Activated T-helper 1 cell treated with anti-CD3 and anti-CD28 coated beads, Interleukin-12 subunit alpha, Interleukin-12 subunit beta, Interleukin-2, Interleukin-4 antibody, amounts not matched to agents 30 ng/mL and 10 ng/mL and 1 ng/mL, durations not matched to agents 14 hours and 24 hours and 36 hours (primary cell): ENCODE data around the gene UNC5B. TPM values are rescaled to one million over a fixed set of nuclear protein-coding genes. Genes with fewer than 3 reads are reported as not detected.
"Not testable (repeated sequence)": the region's sequence is repeated elsewhere in the genome, so short reads cannot be mapped to it uniquely, and the experiment has no call there.

Experiments
- DNase-seq: peaks from one replicate; pipeline ENCODE4 v3.0.0; 2021; ENCODE audit warnings: low spot score
- H3K27ac Mint-ChIP-seq: one replicate; pipeline ENCODE4 v1.8.0; 2021; ENCODE audit warnings: mild to moderate bottlenecking, mixed read lengths
- H3K27me3 Mint-ChIP-seq: one replicate; pipeline ENCODE4 v1.8.0; 2022; ENCODE audit warnings: mild to moderate bottlenecking, moderate library complexity, mixed read lengths; ENCODE audit not compliant: insufficient read depth
- H3K36me3 Mint-ChIP-seq: one replicate; pipeline ENCODE4 v1.8.0; 2021; ENCODE audit warnings: low read depth, mixed read lengths
- H3K4me1 Mint-ChIP-seq: one replicate; pipeline ENCODE4 v1.8.0; 2021; ENCODE audit warnings: low read depth, mixed read lengths
- H3K4me3 Mint-ChIP-seq: one replicate; pipeline ENCODE4 v1.8.0; 2021; ENCODE audit warnings: mild to moderate bottlenecking, moderate library complexity, mixed read lengths
- H3K9me3 Mint-ChIP-seq: one replicate; pipeline ENCODE4 v1.8.0; 2021; ENCODE audit warnings: mixed read lengths
- intact Hi-C: fragments of 100-400 bp; cut with micrococcal nuclease; formaldehyde crosslinking; loops from one replicate; pipeline ENCODE4 v1.15.1; 2024
- total RNA-seq: library from RNA; stranded (reverse); gene quantifications from 2 replicates; pipeline ENCODE4 v1.2.3, GENCODE V29; 2022

UNC5B gene
- total RNA-seq, 1 donor from 2014 or later, result 0.10 TPM

DNA sequence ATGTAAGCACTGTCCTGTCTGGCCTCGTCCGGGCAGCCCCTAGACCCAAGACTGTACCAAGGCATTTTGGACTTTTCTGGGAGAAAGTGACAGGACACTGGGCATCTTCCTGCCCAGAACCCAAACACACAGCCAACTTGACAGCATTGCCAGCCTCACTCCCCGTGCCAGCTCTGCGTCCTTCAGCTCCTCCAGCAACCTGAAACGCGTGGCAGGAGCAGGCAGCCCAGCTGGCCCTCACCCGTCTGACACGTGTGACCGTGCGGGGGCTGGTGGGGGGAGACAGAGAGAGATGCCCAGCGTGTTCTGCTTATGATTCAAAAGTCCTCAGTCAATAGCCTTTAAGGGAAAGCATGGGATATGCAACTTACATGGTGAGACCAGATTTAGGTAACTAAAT lies 56.4 kb downstream of the UNC5B start:
- no peaks in the 10 kb centered on the region for H3K36me3 Mint-ChIP-seq
- intact Hi-C loops, result no loop called here

DNA sequence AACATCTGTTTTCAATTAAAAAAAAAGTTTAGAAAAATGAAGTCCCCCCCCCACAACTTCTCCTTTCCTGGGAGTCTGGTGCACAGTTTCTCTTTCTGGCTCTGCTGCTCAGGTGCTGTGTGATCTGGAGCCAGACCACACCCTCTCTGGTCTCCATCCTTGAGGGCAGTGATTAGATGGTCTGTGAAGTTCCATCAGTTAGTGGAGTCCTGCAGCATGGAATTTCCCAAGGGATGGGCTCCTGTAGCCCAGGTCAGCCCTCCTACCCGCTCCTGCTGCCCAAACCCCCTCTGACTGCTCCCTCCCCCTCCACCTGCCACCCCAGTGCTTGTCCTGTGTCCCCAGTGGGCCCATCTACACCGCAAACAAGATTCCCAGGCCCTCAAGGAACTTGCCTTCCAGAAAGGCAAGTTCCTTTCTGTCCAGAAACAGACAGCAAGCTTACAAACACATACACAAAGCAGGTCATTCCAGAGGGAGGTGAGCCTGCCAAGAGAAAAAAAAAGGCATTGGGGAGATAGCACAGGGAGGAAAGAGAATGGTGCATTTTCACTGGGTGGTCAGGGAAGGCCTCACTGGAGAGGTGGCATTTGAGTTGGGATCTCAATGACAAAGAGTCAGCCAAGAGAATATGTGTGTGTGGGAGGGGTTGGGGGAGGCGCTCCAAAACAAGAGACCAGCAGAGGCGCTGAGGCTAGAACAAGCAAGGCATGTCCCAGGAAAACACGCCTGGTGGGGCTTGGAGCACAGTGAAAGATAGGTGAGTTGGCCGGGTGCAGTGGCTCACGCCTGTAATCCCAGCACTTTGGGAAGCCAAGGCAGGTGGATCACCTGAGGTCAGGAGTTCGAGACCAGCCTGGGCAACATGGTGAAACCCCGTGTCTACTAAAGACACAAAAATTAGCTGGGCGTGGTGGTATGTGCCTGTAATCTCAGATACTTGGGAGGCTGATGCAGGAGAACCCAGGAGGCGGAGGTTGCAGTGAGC lies 57.2 kb downstream of the UNC5B start:
- Mint-ChIP-seq H3K4me1 (no peaks in the 10 kb centered on the region), H3K27ac (no peak overlapping the region), H3K36me3 (no peaks in the 10 kb centered on the region), H3K4me3 (no peak overlapping the region), H3K9me3 (no peaks in the 10 kb centered on the region), H3K27me3 (peaks cover 5% of the 10 kb centered on the region)
- intact Hi-C loops, result no loop called here
- DNase-seq, result no peak

More for the DNA sequence above, 56.4 kb downstream of the UNC5B start:
- H3K27ac Mint-ChIP-seq, result no peak overlapping the region
- H3K9me3 Mint-ChIP-seq, result no peaks in the 10 kb centered on the region
- no peak overlapping the region for H3K4me3 Mint-ChIP-seq
- DNase-seq, result no peak
- H3K4me1 Mint-ChIP-seq, result no peaks in the 10 kb centered on the region
- peaks cover 5% of the 10 kb centered on the region for H3K27me3 Mint-ChIP-seq

DNA sequence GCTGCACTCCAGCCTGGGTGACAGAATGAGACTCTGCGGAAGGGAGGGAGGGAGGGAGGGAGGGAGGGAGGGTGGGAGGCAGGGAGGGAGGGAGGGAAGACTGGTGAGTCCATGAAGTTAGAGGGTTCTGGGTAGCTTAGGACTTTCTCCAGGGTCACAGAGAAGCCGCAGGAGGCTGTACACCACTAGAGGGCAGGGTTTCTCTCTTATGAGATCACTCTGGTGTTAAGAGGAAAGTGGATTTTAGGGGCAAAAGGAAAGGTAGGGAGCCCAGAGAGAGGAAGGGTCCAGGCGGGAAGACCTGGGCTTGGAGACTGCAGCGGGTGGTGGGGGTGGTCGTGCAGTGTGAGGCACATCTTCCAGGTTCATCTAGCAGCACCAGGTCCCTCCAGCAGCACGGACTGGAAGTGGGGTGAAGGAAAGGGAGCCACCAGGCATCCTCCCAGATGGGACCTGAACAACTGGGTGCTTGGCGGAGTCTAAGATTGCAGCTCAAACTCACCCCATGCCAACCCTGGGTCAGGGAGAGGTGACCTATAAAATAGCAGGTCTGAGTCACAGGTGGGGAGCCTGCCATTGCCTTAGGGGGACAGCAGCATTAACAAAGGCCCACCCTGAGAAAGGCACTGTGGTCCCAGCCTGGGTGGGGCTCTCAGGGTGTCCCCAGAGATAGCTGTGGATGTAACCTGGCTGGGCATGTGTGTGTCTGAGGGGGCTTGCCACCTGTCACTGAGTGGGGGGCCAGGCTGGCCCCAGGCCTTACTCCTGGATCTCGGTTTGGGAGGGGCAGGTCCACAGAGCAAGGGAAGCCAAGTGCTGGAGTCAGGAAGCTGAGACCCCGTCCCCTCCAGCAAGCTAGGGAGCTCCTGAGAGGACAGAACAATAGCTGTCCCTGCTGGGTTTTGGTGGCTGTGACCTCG lies 58.2 kb downstream of the UNC5B start:
- intact Hi-C loops, result no loop called here
- H3K27me3 Mint-ChIP-seq, result peaks cover 5% of the 10 kb centered on the region
- peak; percentile 11 for DNase-seq

DNA sequence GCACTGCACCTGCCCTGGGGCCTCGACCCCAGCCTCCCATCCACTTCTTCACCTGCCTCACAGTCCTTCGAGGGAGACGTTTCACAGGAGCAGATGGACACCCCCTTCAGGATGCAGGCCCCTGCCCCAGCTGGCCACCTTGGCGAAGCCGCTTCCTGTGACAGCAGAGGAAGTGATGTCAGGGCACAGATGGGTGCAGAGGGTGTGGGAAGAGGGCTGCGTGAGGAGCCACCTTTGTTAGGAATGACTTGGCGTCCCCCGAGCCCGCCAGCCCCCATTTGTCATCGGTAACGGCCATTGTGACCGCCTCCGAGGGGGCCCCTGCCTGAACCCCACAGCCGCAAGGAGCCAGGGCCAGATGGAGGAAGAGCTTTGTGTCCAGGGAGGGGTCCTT lies 59.3 kb downstream of the UNC5B start:
- H3K4me3 Mint-ChIP-seq, result no peak overlapping the region
- no peaks in the 10 kb centered on the region for H3K4me1 Mint-ChIP-seq
- peaks cover 5% of the 10 kb centered on the region for H3K27me3 Mint-ChIP-seq
- no peak overlapping the region for H3K27ac Mint-ChIP-seq
- intact Hi-C loops, result no loop called here
- no peaks in the 10 kb centered on the region for H3K9me3 Mint-ChIP-seq
- no peaks in the 10 kb centered on the region for H3K36me3 Mint-ChIP-seq
- no peak for DNase-seq

More for the DNA sequence above, 58.2 kb downstream of the UNC5B start:
- Mint-ChIP-seq H3K9me3 (no peaks in the 10 kb centered on the region), H3K4me3 (no peak overlapping the region), H3K4me1 (no peaks in the 10 kb centered on the region), H3K36me3 (no peaks in the 10 kb centered on the region), H3K27ac (no peak overlapping the region)

DNA sequence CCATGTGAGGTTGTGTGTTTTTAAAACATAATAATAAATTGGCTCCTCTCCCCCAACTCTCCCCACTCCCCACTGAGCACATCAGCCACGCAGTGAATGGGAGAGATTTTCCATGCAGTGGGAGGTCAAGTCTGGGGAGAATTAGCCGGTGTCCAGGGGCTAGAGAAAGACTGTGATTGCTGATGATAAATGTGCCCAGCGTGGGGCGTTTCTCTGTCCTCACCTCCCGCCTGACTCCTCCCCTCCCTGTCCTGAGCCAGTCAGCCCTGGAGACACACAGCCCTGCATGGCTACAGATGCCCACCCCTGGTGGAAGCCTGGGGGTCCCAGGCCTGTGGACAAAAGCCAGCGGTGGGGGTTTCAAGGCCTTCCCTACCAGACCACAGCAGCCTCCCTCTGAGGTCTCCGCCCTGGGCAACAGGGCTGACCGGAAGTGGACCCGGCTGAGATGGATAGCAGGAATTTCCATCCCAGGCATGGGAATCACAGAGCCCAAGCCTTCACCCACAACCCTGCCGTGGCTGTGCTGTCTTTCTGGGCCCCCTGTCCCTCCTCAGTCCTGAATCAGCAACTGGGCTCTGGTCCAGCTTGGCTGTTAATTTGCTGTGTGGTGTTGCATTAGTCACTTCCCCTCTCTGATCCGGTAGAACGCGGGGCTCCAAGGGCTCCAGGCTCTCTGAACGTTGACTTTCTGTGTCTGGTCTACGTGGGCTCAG lies 59.8 kb downstream of the UNC5B start:
- Mint-ChIP-seq H3K9me3 (no peaks in the 10 kb centered on the region), H3K27ac (no peak overlapping the region), H3K27me3 (peaks cover 5% of the 10 kb centered on the region), H3K4me1 (no peaks in the 10 kb centered on the region), H3K36me3 (no peaks in the 10 kb centered on the region), H3K4me3 (no peak overlapping the region)
- intact Hi-C loops, result no loop called here
- DNase-seq, result no peak

DNA sequence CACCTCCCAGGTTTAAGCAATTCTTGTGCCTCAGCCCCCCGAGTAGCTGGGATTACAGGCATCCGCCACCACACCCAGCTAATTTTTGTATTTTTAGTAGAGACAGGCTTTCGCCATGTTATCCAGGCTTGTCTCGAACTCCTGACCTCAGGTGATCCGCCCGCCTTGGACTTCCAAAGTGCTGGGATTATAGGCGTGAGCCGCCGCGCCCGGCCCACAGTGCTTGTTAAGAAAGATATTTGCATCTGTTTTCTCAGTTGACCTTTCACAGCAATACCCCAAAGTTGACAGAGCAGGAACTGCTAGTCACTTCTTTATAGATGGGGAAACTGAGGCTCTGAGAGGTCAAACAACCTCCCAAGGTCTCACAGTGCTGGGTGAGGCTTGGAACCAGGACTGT lies 60.6 kb downstream of the UNC5B start:
- H3K4me1 Mint-ChIP-seq, DNase-seq, H3K27ac Mint-ChIP-seq, H3K27me3 Mint-ChIP-seq, intact Hi-C loops, H3K9me3 Mint-ChIP-seq, H3K4me3 Mint-ChIP-seq, H3K36me3 Mint-ChIP-seq: not testable (repeated sequence)

DNA sequence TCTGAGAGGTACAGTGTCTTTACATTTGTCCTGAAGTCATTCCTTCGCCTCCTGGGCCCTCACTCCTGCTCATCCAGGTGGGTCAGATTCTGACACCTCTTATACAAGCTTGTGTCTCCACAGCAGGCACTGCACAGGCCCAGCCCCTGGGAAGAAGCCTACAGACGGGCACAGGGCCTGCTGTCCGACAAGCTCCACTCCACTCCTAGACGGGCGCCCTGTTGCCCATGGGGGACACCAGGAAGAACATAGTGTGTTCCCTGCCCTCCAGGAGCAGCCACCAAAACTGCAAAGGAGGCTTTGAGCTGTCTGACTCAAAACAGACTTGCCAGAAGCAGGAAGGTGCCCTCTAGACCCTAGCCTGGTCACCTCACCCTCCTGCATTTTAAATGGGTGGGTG lies 61.1 kb downstream of the UNC5B start:
- Mint-ChIP-seq H3K9me3 (no peaks in the 10 kb centered on the region), H3K4me3 (no peak overlapping the region), H3K27me3 (peaks cover 5% of the 10 kb centered on the region), H3K27ac (no peak overlapping the region), H3K4me1 (no peaks in the 10 kb centered on the region), H3K36me3 (no peaks in the 10 kb centered on the region)
- no peak for DNase-seq
- intact Hi-C loops, result no loop called here

DNA sequence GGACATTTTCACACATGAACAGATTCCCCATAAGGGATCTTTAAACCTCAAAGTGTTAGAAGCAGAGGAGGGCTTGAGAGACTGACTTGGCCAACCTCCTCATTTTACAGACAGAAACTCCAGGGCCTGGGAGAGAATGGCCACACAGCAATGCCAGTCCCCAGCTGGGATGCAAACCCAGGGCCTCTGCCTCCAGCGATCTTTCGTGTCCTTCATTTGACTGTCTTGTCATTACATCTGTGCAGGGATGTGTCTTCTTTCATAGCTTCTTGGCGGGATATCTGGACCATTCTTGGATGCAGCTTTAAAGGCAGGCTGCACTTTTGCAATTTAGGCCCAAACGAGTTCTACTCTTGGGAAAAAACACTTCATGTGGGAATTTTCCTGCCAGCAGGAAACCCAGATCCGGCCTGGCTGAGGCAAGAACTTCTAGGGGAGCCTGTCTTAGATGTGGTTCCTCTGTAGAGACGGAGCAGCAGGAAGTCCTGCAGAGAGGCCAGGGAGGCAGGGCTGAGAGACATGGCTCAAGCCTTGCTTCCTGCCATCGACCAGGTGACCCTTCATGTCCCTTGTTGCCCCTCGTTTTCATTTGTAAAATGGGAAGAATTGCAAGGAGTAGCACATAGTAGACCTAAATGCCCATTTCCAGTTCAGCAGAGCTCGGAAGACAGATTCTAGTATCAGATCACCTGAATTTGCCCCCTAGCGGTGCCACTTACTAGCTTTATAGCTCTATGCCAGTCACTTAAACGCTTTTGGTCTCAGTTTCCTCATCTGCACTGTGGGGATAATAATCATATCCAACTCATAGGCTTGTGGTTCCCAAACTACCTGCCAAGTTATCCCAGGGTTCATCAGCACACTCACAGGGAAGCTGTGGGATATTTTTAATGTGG lies 62.8 kb downstream of the UNC5B start:
- intact Hi-C loops, result no loop called here
- no peaks in the 10 kb centered on the region for H3K36me3 Mint-ChIP-seq
- H3K9me3 Mint-ChIP-seq, result no peaks in the 10 kb centered on the region
- no peak for DNase-seq
- no peaks in the 10 kb centered on the region for H3K4me1 Mint-ChIP-seq
- no peak overlapping the region for H3K4me3 Mint-ChIP-seq
- no peak overlapping the region for H3K27ac Mint-ChIP-seq
- H3K27me3 Mint-ChIP-seq, result no peaks in the 10 kb centered on the region

DNA sequence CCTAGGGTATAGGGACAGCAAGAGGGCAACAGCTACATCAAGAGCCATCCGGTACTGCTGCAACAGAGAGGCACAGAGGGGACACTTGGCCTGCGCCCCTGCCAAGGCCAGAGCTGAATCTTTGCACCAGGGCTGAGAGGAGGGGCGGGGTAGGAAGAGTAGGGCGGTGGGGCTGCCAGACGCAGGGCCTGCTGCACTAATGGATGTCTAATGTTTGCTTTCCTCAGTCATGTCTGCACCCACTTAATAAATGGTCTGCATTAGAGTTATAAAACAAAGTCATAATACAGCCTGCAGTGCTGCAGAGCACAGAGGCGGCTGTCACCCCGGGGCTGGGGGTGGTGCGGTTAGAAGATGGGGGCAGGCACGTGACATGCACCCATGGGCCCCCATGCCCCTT lies 64.5 kb downstream of the UNC5B start:
- H3K4me1 Mint-ChIP-seq, result no peaks in the 10 kb centered on the region
- no peaks in the 10 kb centered on the region for H3K36me3 Mint-ChIP-seq
- DNase-seq, result no peak
- H3K4me3 Mint-ChIP-seq, result no peak overlapping the region
- no peak overlapping the region for H3K27ac Mint-ChIP-seq
- intact Hi-C loops, result no loop called here
- no peaks in the 10 kb centered on the region for H3K27me3 Mint-ChIP-seq
- no peaks in the 10 kb centered on the region for H3K9me3 Mint-ChIP-seq

DNA sequence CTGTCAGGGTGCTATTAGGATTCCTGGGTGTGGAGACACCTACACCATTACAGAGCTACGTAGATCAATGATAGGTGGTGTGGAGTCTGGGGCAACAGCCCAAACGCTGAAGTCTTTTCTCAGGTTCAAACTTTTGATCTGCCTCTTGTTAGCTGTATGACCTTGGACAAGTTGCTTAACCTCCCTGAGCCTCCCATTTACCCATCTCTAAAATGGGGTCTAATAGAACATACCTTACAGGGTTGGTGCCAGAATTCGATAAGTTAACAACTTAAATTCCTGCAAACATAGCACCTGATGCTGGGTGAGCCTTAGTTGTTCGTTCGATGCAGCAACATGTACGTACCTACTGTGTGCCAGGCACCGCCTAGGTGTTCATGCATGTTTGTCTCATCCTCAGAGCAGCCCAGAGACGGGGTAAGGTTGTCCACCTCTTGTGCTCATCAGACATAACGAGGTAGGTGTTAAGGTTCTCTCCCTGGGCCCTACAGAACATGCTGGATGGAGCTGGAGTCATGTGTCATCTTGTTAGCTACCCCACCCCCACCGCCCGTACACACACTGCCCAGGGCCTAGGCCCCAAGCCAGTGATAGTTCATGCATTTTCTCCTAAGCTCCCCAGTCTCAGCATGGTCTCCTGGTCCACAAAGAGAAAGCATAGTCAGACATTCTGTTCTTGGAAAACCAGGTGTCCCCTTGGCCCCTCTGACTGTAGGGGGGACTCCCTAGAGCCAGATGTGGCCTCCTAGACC lies 65.7 kb downstream of the UNC5B start:
- Mint-ChIP-seq H3K4me3 (no peak overlapping the region), H3K4me1 (no peaks in the 10 kb centered on the region), H3K9me3 (no peaks in the 10 kb centered on the region), H3K27ac (no peak overlapping the region), H3K27me3 (no peaks in the 10 kb centered on the region), H3K36me3 (no peaks in the 10 kb centered on the region)
- intact Hi-C loops, result no loop called here
- DNase-seq, result no peak

DNA sequence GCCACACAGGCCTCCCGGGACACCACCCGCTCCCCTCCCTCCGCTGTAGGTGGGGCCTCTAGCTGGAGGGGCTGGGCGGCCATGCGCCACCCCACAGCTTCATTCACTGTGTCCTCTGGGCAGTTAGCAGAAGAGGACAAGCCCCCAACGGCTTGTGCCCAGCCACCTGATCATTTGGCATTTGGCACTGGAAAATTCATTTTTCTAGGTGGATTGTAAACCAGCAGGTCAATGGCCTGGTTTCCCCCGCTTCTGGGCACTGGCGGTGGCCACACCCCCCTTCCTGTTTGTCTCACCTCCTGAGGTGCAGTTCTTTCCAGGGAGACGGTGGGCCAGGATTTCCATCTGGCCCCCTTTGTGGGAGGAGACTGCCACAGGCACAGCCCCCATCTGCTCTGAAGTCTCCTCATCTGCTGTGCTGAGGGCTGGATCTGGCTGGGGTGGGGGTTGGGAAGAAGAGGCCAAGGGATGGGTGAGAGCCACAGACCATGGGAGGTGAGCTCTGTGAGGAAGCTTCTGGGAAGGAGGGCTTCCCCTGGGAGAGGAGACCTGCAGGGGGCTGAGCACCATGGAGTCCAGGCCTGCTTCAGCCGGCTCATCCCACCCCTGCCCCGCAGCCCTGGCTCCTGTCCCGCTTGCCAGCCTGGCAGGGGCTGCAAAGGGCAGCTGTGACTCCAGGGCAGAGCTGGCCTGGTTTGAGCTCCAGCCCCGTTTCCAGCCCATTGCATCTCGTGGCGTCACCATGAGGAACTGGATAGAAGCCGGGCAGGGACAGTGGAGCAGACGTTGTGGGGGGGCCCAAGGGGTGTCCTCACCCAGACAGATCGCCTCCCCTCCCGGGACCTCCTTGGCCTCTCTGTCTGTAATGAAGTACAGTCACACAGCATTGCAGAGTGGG lies 66.6 kb downstream of the UNC5B start:
- no peak overlapping the region for H3K27ac Mint-ChIP-seq
- no peaks in the 10 kb centered on the region for H3K4me1 Mint-ChIP-seq
- no peak overlapping the region for H3K4me3 Mint-ChIP-seq
- DNase-seq, result no peak
- H3K9me3 Mint-ChIP-seq, result no peaks in the 10 kb centered on the region
- no peaks in the 10 kb centered on the region for H3K36me3 Mint-ChIP-seq
- intact Hi-C loops, result no loop called here
- no peaks in the 10 kb centered on the region for H3K27me3 Mint-ChIP-seq
